Measurements from ENCODE around the gene CTCFL.

DNA sequence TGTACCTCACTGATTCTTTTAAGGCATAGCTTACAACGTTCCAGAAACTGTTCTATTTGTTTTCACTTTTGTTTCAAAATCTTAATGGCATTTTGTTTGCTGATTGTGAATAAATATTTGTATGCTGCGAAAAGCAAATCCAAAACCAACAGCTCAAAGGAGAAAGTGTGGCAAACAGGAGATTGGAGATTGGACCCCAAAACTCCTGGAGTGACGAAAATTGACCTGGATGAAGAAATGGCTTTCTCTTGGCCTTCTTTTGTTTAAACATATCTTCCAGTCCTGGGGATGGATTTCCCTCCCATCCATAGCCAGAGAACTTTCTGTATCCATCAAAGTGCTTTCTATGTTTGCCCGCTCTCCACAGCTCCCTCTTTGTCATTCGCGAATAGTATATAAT, 2.8 kb upstream of the CTCFL start:
- TF ChIP-seq EP300 (IDR thresholded peaks at IDR 0.05) (no peak), POLR2A (IDR thresholded peaks at IDR 0.05; ENCODE audit: low read depth) (no peak)

Data from esophagus muscularis mucosa (tissue), 2 donors.